Eye (tissue), 1 donor: ENCODE results near the gene HOXA5.

Experiments
- DNase-seq: peaks from one replicate; pipeline ENCODE4 v3.0.0-alpha.2; 2015

Gene HOXA5

DNA sequence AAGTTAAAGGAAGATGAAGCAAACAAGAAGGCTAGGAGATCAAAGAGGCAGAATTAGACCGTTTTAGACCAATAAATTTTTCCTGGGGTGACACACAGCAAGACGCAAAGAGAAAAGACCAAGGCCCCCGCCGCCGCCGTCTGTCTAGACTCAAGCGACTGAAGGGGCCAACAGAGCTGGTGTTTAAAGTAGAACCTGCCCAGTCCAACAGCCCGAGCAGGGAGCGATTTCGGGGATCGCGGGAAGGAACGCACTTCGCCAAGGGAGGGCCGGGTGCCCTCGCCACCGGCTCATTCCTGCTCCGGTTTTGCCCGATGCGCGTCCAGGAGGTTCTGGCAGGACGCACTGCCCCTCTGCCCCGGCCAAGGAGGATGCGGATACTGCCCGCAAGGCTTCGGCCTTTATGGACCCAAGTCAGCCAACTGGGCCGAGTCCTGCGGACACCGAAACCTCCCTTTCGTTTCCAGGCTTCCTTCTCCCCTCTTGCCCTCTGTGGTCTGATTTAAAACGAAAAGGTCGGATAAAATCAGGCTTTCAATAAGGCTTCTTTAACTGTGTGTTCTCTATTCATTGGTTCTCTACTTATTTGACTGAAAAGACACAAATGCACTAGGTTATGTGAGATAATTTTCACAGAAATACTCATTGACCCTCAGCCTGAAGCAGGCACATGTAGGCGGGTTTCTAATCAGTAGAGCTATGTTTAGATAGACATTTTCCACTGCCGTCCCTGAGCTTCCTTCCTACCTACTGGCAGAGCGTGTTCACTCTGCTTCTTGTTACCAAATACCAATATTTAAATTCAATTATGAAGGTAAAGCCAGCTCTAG is 15.2 kb upstream of the HOXA5 start:
- peak; percentile 81 for DNase-seq

DNA sequence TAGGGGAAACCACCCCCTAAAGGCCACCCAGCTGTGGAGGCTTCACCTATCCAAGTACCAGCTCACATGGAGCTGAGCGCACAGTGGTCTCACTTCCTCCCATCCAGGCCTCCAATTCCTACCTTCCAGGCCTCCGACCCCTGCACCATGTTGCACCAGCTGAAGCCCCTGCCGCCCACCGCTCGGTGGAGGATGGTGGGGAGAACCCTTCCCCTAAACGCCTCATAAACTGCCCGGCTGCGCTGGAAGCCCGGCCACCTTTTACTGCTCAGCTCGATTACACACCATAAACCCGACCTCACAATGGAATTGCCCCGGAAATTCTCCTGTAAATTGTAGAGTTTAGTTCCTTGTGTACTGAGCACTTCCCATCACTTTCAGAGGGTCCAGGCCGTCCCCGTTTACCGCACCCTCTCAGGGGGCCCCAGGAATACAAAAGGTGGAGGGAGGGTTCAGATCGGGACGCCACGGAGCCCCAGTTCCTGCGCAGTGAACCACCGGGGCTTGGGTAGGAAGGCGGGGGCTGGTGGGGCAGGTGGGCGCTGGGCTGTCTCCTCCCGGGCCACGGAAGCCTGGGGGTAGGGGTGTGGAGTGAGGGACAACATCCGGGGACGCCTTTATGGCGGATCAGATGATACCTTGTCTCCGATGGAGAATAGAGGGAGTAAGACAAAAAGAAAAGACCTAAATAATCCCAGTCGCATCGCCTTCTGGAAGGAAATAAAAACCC is 14.4 kb upstream of the HOXA5 start:
- DNase-seq = no peak

DNA sequence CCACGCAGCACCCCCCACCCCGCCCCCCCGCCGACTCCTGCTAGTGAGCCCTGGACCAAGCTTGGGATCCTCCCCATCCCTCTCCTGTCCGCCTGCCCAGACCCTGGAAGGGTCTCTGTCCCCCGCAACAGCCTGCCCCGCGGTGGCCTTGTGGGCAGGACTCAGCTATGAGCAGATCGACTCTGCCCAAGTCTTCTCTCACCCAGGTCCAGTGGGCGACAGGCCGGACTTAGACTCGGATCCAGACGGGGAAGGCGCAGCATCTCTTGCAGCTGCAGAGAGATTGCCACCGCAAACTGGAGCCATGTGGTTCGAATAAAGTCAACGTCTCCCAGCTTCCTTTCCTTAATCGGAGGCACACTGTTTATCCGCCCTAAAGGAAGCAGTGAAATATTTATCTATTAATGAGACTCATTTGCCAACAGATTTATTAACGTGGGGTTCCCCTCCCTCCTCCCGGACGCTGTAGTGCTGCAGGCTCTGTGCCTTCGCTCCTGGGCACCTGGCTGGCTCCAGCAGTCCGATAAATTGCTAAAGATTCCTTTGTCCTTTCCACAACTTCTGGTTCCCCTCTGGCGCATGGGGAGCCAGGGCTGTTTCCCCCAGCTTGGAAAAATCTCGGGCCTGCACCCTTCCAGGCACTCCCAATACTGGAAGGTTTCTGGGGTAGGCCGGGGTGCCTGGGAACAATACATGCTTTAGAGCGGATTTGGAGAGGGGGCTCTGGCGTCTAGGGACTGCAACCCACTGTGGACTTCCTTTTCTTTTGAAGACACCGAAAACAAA is 13.6 kb upstream of the HOXA5 start:
- no peak for DNase-seq

DNA sequence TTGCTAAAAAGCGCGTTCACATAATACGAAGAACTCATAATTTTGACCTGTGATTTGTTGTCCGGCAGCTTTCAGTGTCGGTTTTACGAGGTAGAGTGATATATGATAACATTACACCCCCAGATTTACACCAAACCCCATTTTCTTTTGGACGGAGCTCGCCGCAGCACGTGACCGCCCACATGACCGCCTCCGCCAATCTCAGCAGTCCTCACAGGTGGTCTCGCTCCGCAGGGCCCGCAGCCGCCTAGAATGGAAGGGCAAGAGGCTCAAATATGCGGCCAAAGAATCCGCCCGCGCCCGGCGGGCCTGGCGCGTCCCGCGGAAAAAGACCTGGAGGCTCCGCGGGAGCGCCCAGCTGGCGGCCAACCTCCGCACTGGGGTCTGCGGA is 13.0 kb upstream of the HOXA5 start, which contains the start of gene HOXA7:
Gene HOXA7, minus strand, starts transcription at position 168 of the 391 bp plus-strand sequence. Its CDS starts 130 bp downstream, at position 38.
- no peak for DNase-seq

DNA sequence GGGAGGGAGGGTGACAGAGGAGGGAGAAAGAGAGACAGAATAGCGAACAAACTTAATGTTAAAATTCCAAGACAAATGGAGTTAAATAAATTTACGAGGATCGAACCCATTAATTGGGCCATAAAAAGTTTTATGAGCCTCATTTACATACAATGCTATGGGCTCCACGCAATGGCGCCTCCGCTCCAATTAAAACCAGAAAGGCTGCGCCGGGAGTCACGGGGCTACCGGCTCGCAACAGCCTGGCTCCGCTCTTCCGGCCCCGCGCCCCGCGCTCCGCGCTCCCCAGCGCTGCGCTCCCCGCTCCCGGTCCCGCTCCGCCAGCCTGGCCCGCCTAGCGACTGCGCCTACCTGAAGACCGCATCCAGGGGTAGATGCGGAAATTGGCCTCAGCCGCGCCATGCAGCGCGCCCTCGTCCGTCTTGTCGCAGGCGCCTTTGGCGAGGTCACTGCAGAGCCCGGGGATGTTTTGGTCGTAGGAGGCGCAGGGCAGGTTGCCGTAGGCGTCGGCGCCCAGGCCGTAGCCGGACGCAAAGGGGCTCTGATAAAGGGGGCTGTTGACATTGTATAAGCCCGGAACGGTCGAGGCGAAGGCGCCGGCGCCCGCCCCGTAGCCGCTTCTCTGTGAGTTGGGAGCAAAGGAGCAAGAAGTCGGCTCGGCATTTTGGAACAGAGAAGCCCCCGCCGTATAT is 12.5 kb upstream of the HOXA5 start:
- DNase-seq = no peak

DNA sequence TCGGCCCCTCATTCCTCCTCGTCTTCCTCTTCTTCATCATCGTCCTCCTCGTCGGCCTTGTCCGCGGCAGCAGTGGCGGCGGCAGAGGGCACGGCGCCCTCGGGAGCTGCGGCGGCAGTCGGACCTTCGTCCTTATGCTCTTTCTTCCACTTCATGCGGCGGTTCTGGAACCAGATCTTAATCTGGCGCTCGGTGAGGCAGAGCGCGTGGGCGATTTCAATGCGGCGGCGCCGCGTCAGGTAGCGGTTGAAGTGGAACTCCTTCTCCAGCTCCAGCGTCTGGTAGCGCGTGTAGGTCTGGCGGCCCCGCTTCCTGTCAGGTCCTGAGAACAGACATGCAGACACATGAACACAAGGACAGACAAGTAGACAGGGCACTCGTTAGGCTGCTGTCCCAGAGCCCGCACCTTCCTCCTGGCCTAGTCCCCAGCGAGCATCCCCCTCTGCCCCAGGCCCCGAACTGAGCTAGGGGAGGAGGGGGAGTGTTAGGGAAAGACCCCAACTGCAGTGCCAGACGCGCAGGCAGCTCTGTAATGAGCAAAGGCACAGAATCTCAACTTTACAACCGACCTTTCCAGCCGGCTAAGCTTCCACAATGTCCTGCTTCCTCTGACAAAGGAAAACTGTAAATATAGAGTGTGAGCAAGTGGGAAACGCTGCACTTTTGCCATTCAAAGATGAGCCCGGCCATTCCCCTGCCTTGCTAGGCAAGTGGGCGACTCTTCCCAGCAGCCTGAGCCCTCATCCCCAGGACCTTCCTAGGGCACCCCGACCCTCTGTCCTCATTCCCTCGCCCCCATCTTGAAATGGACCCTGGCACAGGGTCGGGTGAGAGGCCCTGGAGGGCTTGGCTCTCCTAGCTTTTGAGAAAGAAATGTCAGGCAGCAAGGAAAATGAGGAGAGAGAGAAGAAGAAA is 11.7 kb upstream of the HOXA5 start:
- no peak for DNase-seq

DNA sequence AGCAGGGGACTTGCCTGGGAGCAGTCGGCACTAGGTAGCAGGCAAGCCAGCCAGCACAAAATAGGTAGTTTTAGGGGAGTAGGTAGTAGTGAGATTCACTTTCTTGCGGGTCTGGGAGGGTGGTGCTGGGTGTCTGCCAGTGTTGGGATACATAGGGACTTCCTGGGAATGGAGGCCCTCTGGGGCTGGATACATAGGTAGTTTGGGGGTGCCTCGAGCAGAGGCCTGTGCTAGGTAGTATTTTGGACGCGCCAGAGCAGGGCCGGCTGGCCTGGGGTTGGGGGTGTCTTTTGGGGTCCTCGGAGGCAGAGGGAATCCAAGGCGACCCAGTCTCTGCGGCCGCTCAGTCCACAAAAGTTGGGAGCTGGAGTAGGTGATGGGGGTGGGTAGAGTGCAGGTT is 10.9 kb upstream of the HOXA5 start:
- no peak for DNase-seq

DNA sequence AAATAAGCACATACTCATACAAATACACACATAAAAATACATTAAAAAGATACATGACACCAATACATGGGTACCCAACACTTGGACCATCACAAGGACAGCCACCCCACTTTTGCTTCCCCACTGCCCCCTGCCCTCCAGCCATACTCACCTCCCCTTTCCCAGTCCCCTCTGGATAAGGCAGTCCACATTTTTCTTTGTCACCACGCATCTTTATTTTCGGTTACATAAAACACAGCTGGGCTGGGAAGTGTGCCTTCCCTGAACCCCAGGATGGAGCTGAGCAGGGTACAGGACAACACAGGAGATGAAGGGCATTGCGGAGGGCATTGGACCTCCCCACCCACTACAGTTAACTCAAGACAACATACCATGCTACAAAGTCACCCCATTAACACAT is 10.0 kb upstream of the HOXA5 start:
- DNase-seq = no peak

DNA sequence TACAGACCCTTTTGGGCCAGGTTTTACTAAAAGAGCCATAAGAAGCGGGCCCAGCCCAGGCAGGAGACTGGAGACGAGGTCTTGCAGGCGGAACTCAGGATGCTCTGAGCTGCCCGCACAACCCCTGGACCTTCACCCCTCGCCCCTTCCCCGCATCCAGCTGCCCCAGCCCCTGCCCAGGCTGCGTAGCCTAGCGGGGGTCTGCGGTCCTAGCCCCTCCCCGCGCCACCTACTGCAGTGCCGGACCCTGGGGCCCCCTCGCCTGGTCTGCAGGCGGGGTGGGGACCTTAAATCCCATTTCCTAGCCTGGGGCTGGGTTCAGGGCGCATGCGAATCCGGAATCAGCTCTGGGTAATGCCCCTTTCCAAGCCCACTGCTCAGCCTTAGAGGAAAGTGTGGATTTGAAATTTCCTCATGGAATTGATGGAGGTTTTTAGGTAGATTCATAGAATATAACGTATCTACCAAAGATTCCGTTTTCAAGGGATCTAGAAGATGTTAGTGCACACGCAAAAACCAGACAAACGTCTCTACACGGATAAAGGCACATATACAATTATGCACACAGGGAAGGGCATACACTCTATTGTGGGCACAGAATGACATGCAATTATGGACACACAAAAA is 9.4 kb upstream of the HOXA5 start:
- DNase-seq = no peak

DNA sequence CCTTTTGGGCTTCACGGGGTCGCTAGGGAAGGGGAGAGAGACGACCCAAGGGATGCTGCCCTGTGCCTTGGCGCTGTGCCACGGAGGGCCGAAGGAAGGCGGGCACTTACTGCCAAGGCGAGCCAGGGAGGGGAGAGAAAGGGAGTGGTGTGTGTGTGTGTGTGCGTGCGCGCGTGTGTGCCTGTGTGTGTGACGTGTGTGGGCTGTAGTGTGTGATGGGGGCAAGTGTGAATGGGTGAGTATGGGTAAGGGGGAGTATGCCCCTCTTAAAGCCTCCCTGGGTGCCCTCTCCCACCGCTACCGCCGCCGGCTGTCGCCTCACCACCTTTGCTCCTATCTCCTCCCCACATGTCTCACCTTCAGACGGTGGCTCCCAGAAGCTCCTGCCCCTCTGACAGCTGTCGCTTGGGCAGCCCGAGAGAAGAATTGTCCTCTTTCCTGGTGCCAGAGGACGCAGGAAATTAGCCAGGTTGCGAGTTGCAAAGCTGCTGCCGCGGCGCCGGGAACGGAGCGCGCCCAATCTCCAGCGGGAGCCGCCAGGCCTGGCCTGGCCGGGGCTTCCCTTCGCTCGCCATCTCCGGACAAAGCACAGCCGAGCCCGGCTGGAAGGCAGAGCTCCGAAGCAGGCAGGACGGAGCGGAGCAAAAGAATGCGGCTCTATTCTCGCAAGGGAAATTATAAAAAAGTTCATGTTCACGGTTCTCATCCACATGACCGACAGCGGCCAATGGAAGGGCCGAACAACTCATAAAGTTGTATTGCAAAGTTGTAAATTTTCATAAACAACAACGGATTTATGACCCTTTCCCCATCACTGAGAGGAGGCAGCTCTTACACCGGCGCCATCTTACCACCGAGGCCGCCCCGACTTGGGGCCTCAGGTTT is 8.7 kb upstream of the HOXA5 start, which contains the start of gene HOXA3:
Gene HOXA3, minus strand, starts transcription at position 653 of the 885 bp plus-strand sequence. CDS start 41,943 bp downstream, outside the sequence.
- DNase-seq = no peak

DNA sequence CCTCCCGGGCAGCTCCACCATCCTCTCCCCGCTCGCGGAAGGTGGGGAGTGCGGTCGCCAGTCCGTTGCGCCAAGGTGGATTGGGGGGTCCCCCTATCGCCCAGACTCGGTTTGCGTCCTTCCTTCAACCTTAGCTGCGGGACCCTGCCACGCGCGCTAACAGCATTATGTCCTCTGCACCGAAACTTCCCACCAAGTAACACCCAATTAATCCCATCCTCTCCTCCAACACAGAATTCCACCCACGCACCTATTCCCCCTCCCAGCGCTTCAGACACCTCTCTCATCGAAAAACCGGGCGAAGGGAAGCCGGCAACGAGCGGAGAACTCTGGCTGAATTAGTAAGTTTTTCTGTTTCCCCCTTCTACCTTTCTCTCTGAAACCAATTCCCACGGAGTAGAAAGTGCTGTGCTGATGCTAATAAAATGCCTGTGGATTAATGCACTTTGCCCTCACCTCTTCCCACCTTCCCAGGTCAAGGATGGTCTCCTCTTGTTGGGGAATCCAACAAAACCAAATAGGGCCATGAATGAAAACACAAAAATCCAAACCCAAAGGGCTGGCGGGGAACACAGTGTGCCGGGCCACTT is 8.0 kb upstream of the HOXA5 start:
- DNase-seq = no peak

DNA sequence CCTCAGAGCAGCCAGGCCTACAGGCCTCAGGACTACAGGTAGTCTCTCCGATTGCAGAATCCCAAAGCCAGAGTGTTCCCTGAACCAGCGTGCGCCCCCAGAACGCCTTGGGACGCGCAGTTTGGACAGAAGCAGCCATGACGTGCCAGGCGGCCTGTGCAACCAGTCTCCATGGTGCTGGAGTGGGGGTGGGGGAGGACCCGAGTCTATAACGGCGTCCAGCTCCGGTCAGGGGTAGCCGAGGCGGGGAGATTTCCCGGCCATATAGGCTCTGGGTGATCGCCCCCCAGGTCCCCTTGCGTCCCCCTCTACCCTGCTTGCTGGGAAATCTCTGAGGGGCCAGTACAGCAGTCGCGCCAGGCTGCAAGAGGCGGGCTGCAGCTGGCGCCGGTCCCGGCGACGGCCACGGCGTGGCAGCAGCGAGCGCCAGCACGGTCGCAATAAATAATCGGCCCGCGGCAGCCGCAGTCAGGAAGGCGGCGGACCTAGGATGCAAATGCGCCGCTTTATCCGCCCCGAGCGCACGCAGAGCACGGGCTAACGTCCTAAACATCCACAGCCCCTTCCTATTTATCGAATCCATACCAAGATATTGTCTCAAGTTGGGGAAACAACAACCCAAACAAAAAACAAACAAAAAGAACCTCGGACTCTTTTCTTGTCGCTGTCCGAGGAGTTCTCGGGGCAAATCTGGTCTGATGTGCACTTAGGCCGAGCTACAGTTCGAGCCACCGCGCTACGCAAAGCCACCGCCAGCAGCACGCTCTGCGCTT is 7.3 kb upstream of the HOXA5 start:
- peak; percentile 90 for DNase-seq

DNA sequence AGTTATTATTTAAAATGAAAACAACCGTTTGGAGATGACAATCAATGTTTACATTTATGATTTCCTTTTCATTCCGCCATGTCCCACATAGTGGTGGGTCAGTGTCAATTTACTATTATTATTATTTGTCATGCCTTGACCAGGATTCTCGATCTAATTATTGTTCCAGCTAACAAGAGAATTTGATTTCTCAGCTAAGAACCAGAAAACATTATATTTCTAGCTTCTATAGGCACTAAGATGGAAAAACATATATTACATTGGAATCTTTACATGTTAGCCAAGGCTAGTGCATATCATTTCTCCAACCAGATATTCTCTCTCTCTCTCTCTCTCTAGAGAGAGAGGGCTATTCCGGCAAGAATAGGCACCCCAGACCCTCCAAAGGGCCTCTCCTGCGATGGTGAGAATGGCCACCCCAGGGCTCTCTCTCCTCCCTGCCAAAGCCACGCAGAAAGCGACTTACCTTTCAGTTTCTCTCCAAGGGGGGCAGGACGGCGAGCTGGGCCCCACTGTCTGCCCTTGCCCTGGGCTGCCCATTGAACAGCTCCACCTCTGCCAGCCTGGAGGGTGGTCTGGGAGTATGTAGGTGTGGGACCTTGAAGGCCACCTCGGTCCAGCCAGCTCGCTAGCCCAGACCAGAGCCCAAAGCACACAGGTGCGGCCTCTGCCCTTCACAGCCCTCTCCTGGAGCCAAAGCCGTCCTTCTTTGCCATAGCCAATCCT is 6.5 kb upstream of the HOXA5 start:
- no peak for DNase-seq

DNA sequence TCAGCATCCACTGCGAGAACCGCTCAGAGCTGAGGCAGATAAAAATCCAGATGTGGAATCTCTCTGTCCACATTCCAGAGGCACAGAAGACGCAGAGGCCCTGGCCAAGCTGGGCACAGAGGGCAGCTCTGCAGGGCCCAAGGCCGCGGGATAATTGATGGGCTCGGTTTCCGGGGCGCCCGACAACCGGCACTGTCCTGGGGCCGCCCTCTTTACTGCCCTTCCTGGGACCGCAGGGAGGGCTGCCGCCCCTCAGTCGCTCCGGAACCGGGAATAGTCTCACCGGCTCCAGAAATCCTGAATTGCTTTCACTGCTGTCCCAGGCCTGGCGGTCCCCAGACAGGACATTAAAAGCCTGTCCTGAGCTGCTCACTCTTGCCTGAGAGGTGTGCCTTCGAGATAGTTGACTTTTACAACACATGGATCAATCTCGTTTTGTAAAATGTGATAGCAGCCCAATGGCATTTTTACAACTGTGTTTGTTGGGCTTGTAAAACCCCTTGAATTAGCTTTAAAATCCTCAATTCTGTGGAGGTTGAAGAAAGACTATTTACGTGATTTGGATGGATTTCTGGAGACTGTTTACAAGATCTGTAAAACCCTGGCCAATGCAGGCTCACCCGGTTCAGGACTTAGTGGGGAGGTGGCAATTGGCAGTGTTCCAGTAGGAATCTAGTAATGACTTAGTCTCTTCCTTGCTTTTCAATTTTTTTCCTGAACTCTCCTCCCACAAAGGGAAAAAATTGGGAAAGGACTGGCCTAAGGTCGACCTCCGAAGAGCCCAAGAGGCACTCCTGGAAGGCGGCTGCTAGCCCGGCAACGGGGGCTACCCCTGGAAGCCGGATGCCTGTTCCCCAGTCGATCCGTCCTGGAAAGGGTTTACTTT is 5.5 kb upstream of the HOXA5 start:
- DNase-seq = no peak

DNA sequence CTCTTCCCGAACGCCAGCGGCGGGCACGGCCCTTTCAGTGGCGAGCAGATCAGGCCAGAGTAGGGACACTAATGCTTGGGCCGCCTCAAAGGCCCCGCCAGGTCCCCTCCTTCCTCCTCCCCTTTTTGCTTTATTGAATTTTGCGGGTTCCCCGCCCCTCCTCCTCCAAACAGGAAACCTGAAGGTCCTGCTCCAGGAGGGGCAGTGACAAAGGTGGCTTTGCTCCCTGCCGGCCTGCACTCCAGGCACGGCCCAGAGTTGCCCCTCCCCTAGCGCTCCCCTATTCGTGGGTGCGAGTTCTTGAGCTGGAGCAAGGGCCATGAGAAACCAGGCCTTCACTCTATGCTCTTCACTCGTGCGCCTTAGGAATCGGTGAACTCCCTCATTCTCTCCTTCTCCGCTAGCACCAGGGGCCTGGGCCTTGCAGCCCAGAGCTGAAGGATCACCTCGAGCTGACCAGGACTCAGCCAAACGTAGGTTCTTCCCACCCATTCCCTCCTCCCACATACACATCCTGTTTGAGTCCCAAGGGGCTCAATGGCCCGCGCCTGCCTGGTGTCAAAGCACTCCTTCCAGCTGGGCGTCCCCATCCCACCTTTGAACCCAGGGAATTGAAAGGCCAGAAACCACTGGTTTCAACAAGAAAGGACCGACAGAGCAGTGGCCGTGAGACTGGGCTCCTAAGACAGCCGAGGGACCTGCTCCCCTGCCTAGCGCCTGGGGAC is 4.7 kb upstream of the HOXA5 start:
- no peak for DNase-seq
